H1 (cell line): ENCODE data around the gene MAPK11.

Source experiments
- CTCF ChIP-seq, 3 experiments: IDR thresholded peaks; 1 replicate in 2 of 3; 2 replicates in 1 of 3; pipeline versions ENCODE4 v1.5.1 to v1.6.1; 2011; ENCODE audit warnings: low read length in 3 of 3, mild to moderate bottlenecking in 3 of 3, inconsistent platforms in 2 of 3, low read depth in 1 of 3, moderate library complexity in 1 of 3; ENCODE audit not compliant: insufficient read depth in 1 of 3; ENCODE audit errors: control extremely low read depth in 1 of 3
- KDM1A ChIP-seq: fragments of 200-600, 300-600 bp; sonication (generic); IDR thresholded peaks from 2 replicates; pipeline ENCODE4 v1.7.1; 2016; ENCODE audit warnings: mild to moderate bottlenecking, low read length, borderline replicate concordance
- NRF1 ChIP-seq: IDR thresholded peaks from 2 replicates; pipeline ENCODE4 v1.6.1; 2011; ENCODE audit warnings: mild to moderate bottlenecking, low read depth, low read length, improper control_type of control experiment
- POLR2A ChIP-seq, 2 experiments: IDR thresholded peaks; 1 replicate in 1 of 2; 2 replicates in 1 of 2; pipeline ENCODE4 v1.6.1; 2011; ENCODE audit warnings: low read depth in 2 of 2, low read length in 2 of 2, mild to moderate bottlenecking in 2 of 2; ENCODE audit errors: control extremely low read depth in 1 of 2
- RXRA ChIP-seq: IDR thresholded peaks from 2 replicates; pipeline ENCODE4 v1.6.1; 2011; ENCODE audit warnings: low read depth, mild to moderate bottlenecking, low read length, moderate library complexity; ENCODE audit not compliant: insufficient read depth
- SIN3A ChIP-seq, 2 experiments: IDR thresholded peaks in 1 of 2; conservative IDR thresholded peaks in 1 of 2; 2 replicates each; pipeline ENCODE4 v1.6.1; 2011 to 2012; ENCODE audit warnings: low read length in 2 of 2, improper control_type of control experiment in 1 of 2, low read depth in 1 of 2, mild to moderate bottlenecking in 1 of 2
- TAF1 ChIP-seq: IDR thresholded peaks from 2 replicates; pipeline ENCODE4 v1.6.1; 2011; ENCODE audit warnings: mild to moderate bottlenecking, low read depth, low read length
- TEAD4 ChIP-seq: IDR thresholded peaks from 2 replicates; pipeline ENCODE4 v1.6.1; 2012; ENCODE audit warnings: low read depth, low read length, inconsistent platforms, mixed read lengths

- TF ChIP-seq CTCF (IDR thresholded peaks at IDR 0.05; ENCODE audit: control extremely low read depth in 1 of 3, insufficient read depth in 1 of 3, low read depth in 1 of 3, low read length in 3 of 3) (no peak), TEAD4 (no peak), TAF1 (no peak), SIN3A (conservative IDR thresholded peaks at IDR 0.05 in 1 of 2, IDR thresholded peaks at IDR 0.05 in 1 of 2; ENCODE audit: low read depth in 1 of 2, low read length in 2 of 2) (no peak), NRF1 (no peak), KDM1A (no peak), RXRA (no peak), POLR2A (IDR thresholded peaks at IDR 0.05; ENCODE audit: control extremely low read depth in 1 of 2, low read depth in 2 of 2, low read length in 2 of 2) (no peak)
These were observed 26.3 kb downstream of the MAPK11 start for GRCh38 chr22:50243685-50244419.
